Measurements from ENCODE around the gene FRAT2.
A peak's percentile ranks its signal among the peaks of the same experiment; 100 is the strongest.

The FRAT2 gene

DNA sequence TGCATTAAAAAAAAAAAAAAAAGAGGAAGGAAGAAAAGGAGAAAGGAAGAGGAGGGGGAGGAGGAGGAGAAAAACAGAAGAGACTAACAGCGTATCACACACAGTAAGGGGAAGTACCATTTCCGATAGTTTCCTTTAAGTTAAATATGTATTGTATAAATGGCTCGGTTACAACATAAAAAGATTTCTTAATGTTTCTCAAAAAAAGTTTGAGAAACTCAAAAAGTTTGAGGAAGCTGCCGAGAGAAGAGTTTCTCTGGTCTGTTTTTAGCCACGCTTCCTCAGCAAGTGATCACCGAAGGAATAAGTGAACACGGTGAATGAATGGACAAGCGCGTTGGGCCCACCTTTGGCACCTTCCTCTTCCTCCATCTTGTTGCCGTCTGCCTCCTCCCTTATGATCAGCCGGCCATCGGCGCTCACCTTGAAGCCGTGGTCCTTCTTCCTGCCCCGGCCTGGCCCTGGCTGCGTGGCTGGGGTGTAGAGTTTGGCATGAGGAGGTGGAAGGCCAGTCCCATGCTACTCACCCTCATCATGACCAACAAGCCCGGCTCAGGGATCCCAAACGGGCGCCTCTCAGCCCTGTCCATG lies 31.3 kb upstream of the FRAT2 start:
- ATAC-seq (replicated peaks) (peak; percentile 44), DNase-seq (no peak)
- peaks cover 27% of the 10 kb centered on the region for H3K36me3 Mint-ChIP-seq (ENCODE audit: insufficient read depth)
- H3K9me3 Mint-ChIP-seq = no peaks in the 10 kb centered on the region
- no peak overlapping the region for H3K4me3 Mint-ChIP-seq
- H3K27ac Mint-ChIP-seq = peak overlapping the region; percentile 58 to 63
- H3K27me3 Mint-ChIP-seq = no peaks in the 10 kb centered on the region
- peaks cover 0 to 2% of the 10 kb centered on the region in 2 donors for H3K4me1 Mint-ChIP-seq (ENCODE audit: low read depth in 2 of 2)

GRCh38 chr10:97363071-97363470 lies 28.5 kb upstream of the FRAT2 start:
- no peaks in the 10 kb centered on the region for H3K4me1 Mint-ChIP-seq (ENCODE audit: low read depth in 2 of 2)
- no peaks in the 10 kb centered on the region for H3K9me3 Mint-ChIP-seq
- H3K27me3 Mint-ChIP-seq = no peaks in the 10 kb centered on the region
- DNase-seq (no peak), ATAC-seq (replicated peaks) (no peak)
- H3K36me3 Mint-ChIP-seq (ENCODE audit: insufficient read depth) = peaks cover 20% of the 10 kb centered on the region
- H3K4me3 Mint-ChIP-seq = no peak overlapping the region
- H3K27ac Mint-ChIP-seq = peak overlapping the region in 1 of 2 donors; percentile 52

DNA sequence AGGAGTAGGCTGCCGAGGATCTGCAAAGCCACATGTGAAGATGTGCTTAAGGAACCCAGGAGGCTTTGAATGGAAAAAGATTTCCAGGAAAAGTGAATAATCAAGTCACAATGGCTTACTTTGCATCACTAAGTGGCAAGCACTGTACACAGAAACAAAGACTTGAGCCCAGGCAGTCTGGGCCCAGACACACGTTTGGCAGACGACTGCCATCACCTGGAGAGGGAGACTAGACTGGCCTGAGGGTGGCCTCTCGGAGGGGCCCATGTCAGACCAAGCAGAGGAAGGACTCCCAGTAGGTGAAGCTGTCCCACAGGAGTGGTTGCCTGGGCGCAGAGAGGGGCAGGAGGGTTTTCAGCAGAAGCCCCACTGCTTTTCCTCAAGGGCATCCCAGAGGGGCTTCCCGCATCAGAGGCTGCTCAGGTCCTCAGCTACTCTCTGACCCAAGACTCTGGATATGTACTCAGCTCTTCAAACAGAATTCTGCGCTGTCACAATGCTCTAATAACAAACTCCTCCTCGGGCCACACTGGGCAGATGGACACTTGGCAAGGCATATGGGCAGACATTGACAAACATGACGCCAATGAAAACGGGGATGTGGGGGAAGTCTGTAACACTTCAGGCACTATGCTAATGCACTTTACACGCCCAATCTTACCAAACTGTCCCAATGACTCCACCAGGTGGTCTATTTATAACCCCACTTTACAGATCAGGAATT lies 27.9 kb upstream of the FRAT2 start:
- H3K27me3 Mint-ChIP-seq = no peaks in the 10 kb centered on the region
- H3K4me1 Mint-ChIP-seq (ENCODE audit: low read depth in 2 of 2) = no peaks in the 10 kb centered on the region
- DNase-seq = no peak
- no peak for ATAC-seq (replicated peaks)
- no peaks in the 10 kb centered on the region for H3K9me3 Mint-ChIP-seq
- H3K27ac Mint-ChIP-seq = peak overlapping the region in 1 of 2 donors; percentile 52
- H3K4me3 Mint-ChIP-seq = no peak overlapping the region
- peaks cover 21% of the 10 kb centered on the region for H3K36me3 Mint-ChIP-seq (ENCODE audit: insufficient read depth)

DNA sequence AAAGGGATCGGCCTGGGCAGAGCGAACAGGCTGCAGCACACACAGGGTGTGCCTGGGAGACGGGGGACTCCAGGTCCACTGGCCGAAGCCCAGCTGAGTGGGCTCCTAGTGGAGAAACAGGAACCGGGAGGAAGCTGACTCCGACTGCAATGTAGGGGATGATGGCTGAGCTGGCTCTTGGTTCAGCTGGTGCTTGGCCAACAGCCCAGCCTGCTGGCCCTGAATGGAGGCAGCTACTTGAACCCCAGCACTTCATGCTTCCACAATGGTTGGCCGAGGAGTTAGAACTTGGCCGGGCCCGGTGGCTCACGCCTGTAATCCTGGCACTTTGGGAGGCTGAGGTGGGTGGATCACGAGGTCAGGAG lies 27.0 kb upstream of the FRAT2 start:
- DNase-seq (no peak), ATAC-seq (replicated peaks) (no peak)
- H3K4me3 Mint-ChIP-seq = no peak overlapping the region
- H3K4me1 Mint-ChIP-seq (ENCODE audit: low read depth in 2 of 2) = no peaks in the 10 kb centered on the region
- H3K36me3 Mint-ChIP-seq (ENCODE audit: insufficient read depth) = peaks cover 21% of the 10 kb centered on the region
- no peak overlapping the region for H3K27ac Mint-ChIP-seq
- no peaks in the 10 kb centered on the region for H3K27me3 Mint-ChIP-seq
- H3K9me3 Mint-ChIP-seq = no peaks in the 10 kb centered on the region

DNA sequence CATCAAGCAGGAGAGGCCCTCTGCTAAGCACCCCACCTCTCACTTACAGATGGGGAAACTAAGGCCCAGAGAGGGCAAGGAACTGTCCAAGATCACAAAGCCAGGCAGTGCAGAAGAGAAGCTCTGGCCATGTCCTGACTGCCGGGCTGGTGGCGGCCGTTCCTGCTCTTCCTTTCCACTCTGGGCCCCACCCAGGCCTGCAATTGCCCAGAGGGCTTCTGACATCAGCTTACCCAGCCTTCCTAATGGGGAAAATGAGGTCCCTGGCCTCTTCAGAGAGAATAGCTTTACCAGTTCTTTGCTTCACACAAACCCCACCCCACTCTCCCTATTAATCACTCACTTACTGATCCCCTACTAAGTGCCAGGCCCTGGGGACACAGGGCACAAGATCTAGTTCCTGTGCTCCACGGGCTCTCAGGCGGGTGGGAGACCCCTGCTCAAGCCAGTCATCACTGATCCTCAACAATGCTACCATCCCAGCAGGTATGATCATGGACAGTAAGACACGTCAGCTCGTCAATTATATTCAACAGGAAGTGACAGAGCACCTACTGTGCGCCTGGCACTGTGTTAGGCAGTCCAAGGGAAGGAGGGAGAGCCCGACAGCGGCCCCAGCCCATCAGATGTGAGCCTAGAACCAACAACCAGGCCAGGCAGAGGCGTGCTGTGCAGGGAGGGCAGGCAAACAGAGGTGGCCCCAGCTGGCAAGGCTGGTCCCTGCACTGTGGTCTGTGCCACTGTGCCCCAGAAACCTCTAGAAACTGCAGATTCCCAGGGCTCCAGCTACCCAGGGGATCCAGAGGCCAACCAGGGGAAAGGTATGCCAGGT lies 26.4 kb upstream of the FRAT2 start:
- Mint-ChIP-seq H3K4me3 (no peak overlapping the region), H3K9me3 (no peaks in the 10 kb centered on the region), H3K36me3 (ENCODE audit: insufficient read depth) (peaks cover 19% of the 10 kb centered on the region), H3K27ac (peak overlapping the region; percentile 55 to 75), H3K27me3 (no peaks in the 10 kb centered on the region), H3K4me1 (ENCODE audit: low read depth in 2 of 2) (peaks cover 3 to 6% of the 10 kb centered on the region in 2 donors)
- no peak for DNase-seq
- no peak for ATAC-seq (replicated peaks)

GRCh38 chr10:97358781-97359180 lies 24.3 kb upstream of the FRAT2 start:
- no peak overlapping the region for H3K4me3 Mint-ChIP-seq
- no peaks in the 10 kb centered on the region for H3K9me3 Mint-ChIP-seq
- H3K36me3 Mint-ChIP-seq (ENCODE audit: insufficient read depth) = peaks cover 10% of the 10 kb centered on the region
- DNase-seq (no peak), ATAC-seq (replicated peaks) (no peak)
- H3K27me3 Mint-ChIP-seq = no peaks in the 10 kb centered on the region
- H3K4me1 Mint-ChIP-seq (ENCODE audit: low read depth in 2 of 2) = peaks cover 8 to 11% of the 10 kb centered on the region in 2 donors
- H3K27ac Mint-ChIP-seq = peak overlapping the region; percentile 41 to 69

DNA sequence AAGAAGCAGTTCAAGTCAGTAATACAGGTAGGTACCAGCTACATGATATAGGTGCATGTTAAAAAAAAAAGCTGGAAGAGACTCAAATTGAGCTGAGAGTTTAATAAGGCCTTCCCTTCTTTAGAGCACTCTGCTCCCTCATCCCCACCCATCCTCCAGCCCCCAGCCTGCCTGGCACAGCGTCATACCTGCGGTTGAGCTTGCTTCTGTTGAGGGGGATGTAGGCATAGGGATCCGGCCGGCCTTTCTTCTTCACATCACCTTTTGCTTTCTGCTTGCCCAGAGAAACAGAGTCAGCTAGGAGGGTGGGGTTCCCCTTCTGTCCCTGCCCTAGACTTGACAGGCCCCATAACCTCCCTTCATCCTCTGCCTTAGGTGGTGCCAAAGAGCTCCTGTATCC lies 23.8 kb upstream of the FRAT2 start:
- Mint-ChIP-seq H3K27ac (peak overlapping the region; percentile 41 to 69), H3K4me1 (ENCODE audit: low read depth in 2 of 2) (peaks cover 8 to 11% of the 10 kb centered on the region in 2 donors)
- no peak for ATAC-seq (replicated peaks)

DNA sequence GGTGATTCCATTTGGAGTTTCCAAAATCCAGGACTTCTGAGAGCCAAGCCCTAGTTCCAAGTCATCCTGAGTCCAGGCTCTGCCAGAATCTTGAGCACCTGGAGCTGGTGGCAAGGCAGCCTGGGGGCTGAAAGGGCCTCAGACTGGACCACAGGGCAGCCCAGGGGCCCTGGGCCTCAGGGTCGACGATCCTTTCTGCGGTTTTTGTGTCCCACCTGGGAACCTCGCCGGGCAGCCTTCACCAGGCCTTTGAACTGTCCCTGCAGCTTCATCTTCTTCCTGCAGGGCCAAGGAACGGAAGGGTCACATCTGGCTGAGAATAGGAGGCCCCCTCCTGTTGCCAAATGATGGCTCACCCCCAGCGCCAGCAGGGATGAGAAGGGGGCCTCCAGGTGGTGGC lies 22.4 kb upstream of the FRAT2 start:
- H3K36me3 Mint-ChIP-seq (ENCODE audit: insufficient read depth) = peaks cover 10% of the 10 kb centered on the region
- H3K27ac Mint-ChIP-seq = peak overlapping the region in 1 of 2 donors; percentile 69
- no peaks in the 10 kb centered on the region for H3K9me3 Mint-ChIP-seq
- ATAC-seq (replicated peaks) = no peak
- no peak for DNase-seq
- H3K4me3 Mint-ChIP-seq = no peak overlapping the region
- peaks cover 8 to 11% of the 10 kb centered on the region in 2 donors for H3K4me1 Mint-ChIP-seq (ENCODE audit: low read depth in 2 of 2)
- no peaks in the 10 kb centered on the region for H3K27me3 Mint-ChIP-seq

More for the DNA sequence above, 23.8 kb upstream of the FRAT2 start:
- H3K9me3 Mint-ChIP-seq = no peaks in the 10 kb centered on the region
- H3K4me3 Mint-ChIP-seq = no peak overlapping the region
- DNase-seq = no peak
- no peaks in the 10 kb centered on the region for H3K27me3 Mint-ChIP-seq
- peaks cover 10% of the 10 kb centered on the region for H3K36me3 Mint-ChIP-seq (ENCODE audit: insufficient read depth)

DNA sequence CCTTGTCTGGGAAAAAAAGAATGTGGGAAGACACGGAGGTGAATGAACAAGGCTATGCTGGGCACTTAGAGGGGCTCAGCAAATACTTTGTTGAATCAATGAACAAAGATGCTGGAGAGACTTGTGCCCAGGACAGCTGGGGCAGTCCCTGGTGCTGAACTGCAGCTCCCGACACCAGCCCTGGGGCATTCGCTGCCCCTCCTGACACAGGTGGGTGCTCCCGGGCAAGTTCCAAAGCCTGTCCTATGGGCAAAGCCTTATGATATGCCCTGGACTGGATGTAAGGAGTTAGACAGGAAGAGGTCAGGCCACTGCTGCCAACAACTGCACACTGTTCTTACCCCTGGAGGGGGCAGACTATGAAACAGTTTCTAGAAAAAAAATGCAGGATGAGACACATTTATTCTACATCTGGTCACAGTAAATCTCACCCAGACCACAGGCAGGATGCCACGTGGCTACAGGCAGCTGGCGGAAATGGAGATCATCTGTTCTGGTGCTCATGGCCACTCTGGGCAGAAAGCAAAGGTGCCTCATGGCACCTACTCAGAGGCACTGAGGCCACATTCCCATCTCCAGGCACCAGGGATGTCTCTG lies 21.9 kb upstream of the FRAT2 start:
- ATAC-seq (replicated peaks) (peak; percentile 82), DNase-seq (peak; percentile 13 to 28 (median 16))
- no peaks in the 10 kb centered on the region for H3K9me3 Mint-ChIP-seq
- peak overlapping the region; percentile 60 to 78 for H3K27ac Mint-ChIP-seq
- peaks cover 8 to 11% of the 10 kb centered on the region in 2 donors for H3K4me1 Mint-ChIP-seq (ENCODE audit: low read depth in 2 of 2)
- H3K36me3 Mint-ChIP-seq (ENCODE audit: insufficient read depth) = peaks cover 10% of the 10 kb centered on the region
- H3K4me3 Mint-ChIP-seq = peak overlapping the region in 1 of 2 donors; percentile 25
- H3K27me3 Mint-ChIP-seq = no peaks in the 10 kb centered on the region

DNA sequence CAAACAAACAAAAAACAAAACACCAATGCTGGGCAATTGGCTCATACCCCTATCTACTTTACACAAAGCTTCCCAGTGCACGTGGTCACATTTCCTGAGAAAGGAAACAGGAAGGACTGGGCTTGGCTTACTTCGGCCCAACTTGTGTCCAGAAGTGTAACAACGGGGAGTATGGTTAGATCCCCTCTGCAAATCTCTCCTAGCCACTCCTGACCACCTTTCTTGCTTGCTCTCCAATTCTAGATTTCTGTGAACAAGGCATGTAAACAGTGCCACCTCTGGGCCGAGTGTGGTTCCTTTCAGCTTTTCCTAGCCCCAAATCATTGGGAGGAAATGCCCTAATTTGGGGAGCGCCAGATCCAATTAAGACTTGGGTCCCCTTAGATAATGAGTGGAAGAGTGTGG lies 21.0 kb upstream of the FRAT2 start:
- Mint-ChIP-seq H3K9me3 (no peaks in the 10 kb centered on the region), H3K27me3 (no peaks in the 10 kb centered on the region), H3K4me3 (peak overlapping the region in 1 of 2 donors; percentile 25), H3K4me1 (ENCODE audit: low read depth in 2 of 2) (peaks cover 8 to 11% of the 10 kb centered on the region in 2 donors), H3K36me3 (ENCODE audit: insufficient read depth) (peaks cover 10% of the 10 kb centered on the region), H3K27ac (peak overlapping the region; percentile 60 to 78)
- ATAC-seq (replicated peaks) = no peak
- DNase-seq = peak in 1 of 3 experiments; percentile 17

DNA sequence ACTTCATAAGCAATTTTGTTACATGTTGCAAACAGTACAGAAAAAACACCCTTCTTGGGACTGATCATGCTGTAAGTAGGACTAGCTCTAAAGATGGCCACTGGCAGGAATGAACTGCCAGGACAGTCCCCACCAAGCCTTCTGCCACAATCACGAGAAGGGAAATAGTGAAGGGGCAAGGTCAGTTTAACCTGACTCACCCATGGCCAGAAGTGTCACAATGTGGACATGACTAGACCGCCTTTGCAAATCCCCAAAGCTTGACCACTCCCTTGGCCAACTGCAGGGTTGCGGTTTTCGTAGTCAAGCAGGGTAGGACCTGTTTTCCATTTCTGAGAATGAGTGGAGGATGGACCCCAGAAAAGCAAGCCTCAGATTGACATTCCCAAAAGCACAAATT lies 19.4 kb upstream of the FRAT2 start:
- ATAC-seq (replicated peaks) = no peak
- peak overlapping the region in 1 of 2 donors; percentile 23 for H3K27ac Mint-ChIP-seq

GRCh38 chr10:97349752-97350513 lies 15.4 kb upstream of the FRAT2 start:
- Mint-ChIP-seq H3K9me3 (no peaks in the 10 kb centered on the region), H3K4me1 (ENCODE audit: low read depth in 2 of 2) (no peaks in the 10 kb centered on the region)

More for the DNA sequence above, 19.4 kb upstream of the FRAT2 start:
- no peak for DNase-seq
- Mint-ChIP-seq H3K9me3 (no peaks in the 10 kb centered on the region), H3K4me1 (ENCODE audit: low read depth in 2 of 2) (peaks cover 8 to 11% of the 10 kb centered on the region in 2 donors), H3K27me3 (no peaks in the 10 kb centered on the region), H3K4me3 (no peak overlapping the region), H3K36me3 (ENCODE audit: insufficient read depth) (peaks cover 6% of the 10 kb centered on the region)

GRCh38 chr10:97347317-97347716 lies 12.8 kb upstream of the FRAT2 start:
- ATAC-seq (replicated peaks) = no peak
- Mint-ChIP-seq H3K9me3 (no peaks in the 10 kb centered on the region), H3K27ac (peak overlapping the region in 1 of 2 donors; percentile 77)

More at GRCh38 chr10:97349752-97350513, 15.4 kb upstream of the FRAT2 start:
- H3K27ac Mint-ChIP-seq = no peak overlapping the region
- no peaks in the 10 kb centered on the region for H3K27me3 Mint-ChIP-seq
- peaks cover 10% of the 10 kb centered on the region for H3K36me3 Mint-ChIP-seq (ENCODE audit: insufficient read depth)
- H3K4me3 Mint-ChIP-seq = no peak overlapping the region
- no peak for DNase-seq
- ATAC-seq (replicated peaks) = no peak

More at GRCh38 chr10:97347317-97347716, 12.8 kb upstream of the FRAT2 start:
- DNase-seq = no peak
- Mint-ChIP-seq H3K36me3 (ENCODE audit: insufficient read depth) (peaks cover 7% of the 10 kb centered on the region), H3K27me3 (no peaks in the 10 kb centered on the region), H3K4me1 (ENCODE audit: low read depth in 2 of 2) (no peaks in the 10 kb centered on the region), H3K4me3 (no peak overlapping the region)

All from effector memory CD8-positive, alpha-beta T cell (primary cell).